HTERT RPE-1 (cell line): ENCODE data around the gene ITIH4.

Experiments used
- in situ Hi-C: fragments of 300-500 bp; cut with MboI; formaldehyde crosslinking; loops from 4 replicates; pipeline ENCODE4 v1.14.3; 2020; ENCODE audit warnings: low sequenced_read_pairs

Gene ITIH4

GRCh38 chr3:52805270-52806039 lies 25.0 kb downstream of the ITIH4 start:
- in situ Hi-C loops: no loop called here

GRCh38 chr3:52801839-52802238 lies 28.6 kb downstream of the ITIH4 start:
- in situ Hi-C loops: no loop called here

GRCh38 chr3:52800079-52800478 lies 30.4 kb downstream of the ITIH4 start:
- in situ Hi-C loops: no loop called here

GRCh38 chr3:52798978-52799476 lies 31.4 kb downstream of the ITIH4 start:
- in situ Hi-C loops: no loop called here

GRCh38 chr3:52798376-52798977 lies 32.0 kb downstream of the ITIH4 start:
- in situ Hi-C loops: no loop called here

GRCh38 chr3:52796411-52796810 lies 34.1 kb downstream of the ITIH4 start:
- in situ Hi-C loops: no loop called here

GRCh38 chr3:52795298-52795900 lies 35.1 kb downstream of the ITIH4 start:
- in situ Hi-C loops: no loop called here

GRCh38 chr3:52794612-52795099 lies 35.8 kb downstream of the ITIH4 start, which contains the start of gene ITIH3:
TSS of gene ITIH3 (plus strand) at chr3:52794796. CDS start at chr3:52794804, 8 bp downstream.
- in situ Hi-C loops: no loop called here

- in situ Hi-C loops: no loop called here
Observed at GRCh38 chr3:52793702-52794611, 36.5 kb downstream of the ITIH4 start.

- in situ Hi-C loops: no loop called here
Observed at GRCh38 chr3:52792961-52793695, 37.3 kb downstream of the ITIH4 start.

GRCh38 chr3:52792413-52792812 lies 38.1 kb downstream of the ITIH4 start:
- in situ Hi-C loops: no loop called here

GRCh38 chr3:52791928-52792327 lies 38.5 kb downstream of the ITIH4 start:
- in situ Hi-C loops: no loop called here

GRCh38 chr3:52791366-52791765 lies 39.1 kb downstream of the ITIH4 start:
- in situ Hi-C loops: no loop called here

- in situ Hi-C loops: no loop called here
Observed at GRCh38 chr3:52790741-52791140, 39.7 kb downstream of the ITIH4 start.

GRCh38 chr3:52790337-52790736 lies 40.1 kb downstream of the ITIH4 start:
- in situ Hi-C loops: no loop called here

- in situ Hi-C loops: no loop called here
Observed at GRCh38 chr3:52789746-52790040, 40.8 kb downstream of the ITIH4 start.

- in situ Hi-C loops: no loop called here
Observed at GRCh38 chr3:52788890-52789745, 41.4 kb downstream of the ITIH4 start.

- in situ Hi-C loops: no loop called here
Observed at GRCh38 chr3:52787672-52788625, 42.5 kb downstream of the ITIH4 start.
